Neuronal stem cell (in vitro differentiated cells): ENCODE measurements around the gene C1RL.

Source experiments
- DNase-seq: peaks from one replicate; pipeline ENCODE4 v3.0.0-alpha.2; 2013; ENCODE audit warnings: low spot score
- H2AFZ ChIP-seq: one replicate; pipeline ENCODE4 v1.6.1; 2013; ENCODE audit warnings: mild to moderate bottlenecking, low read length, inconsistent platforms
- H2AK5ac ChIP-seq: 2 replicates; pipeline ENCODE4 v1.6.1; 2013; ENCODE audit warnings: low read depth, mild to moderate bottlenecking, inconsistent platforms, low read length, moderate library complexity, mixed read lengths
- H2BK120ac ChIP-seq: 2 replicates; pipeline ENCODE4 v1.6.1; 2013; ENCODE audit warnings: low read depth, mild to moderate bottlenecking, inconsistent platforms, low read length, moderate library complexity, mixed read lengths
- H2BK12ac ChIP-seq: one replicate; pipeline ENCODE4 v1.6.1; 2013; ENCODE audit warnings: low read length, inconsistent platforms
- H2BK15ac ChIP-seq: 2 replicates; pipeline ENCODE4 v1.6.1; 2013; ENCODE audit warnings: mild to moderate bottlenecking, low read length, inconsistent platforms, mixed read lengths
- H2BK5ac ChIP-seq: one replicate; pipeline ENCODE4 v1.6.1; 2013; ENCODE audit warnings: inconsistent platforms, mild to moderate bottlenecking, low read length, moderate library complexity
- H3K14ac ChIP-seq: one replicate; pipeline ENCODE4 v1.6.1; 2013; ENCODE audit warnings: low read length, inconsistent platforms
- H3K18ac ChIP-seq: 2 replicates; pipeline ENCODE4 v1.6.1; 2013; ENCODE audit warnings: low read length, inconsistent platforms
- H3K23ac ChIP-seq: 2 replicates; pipeline ENCODE4 v1.6.1; 2013; ENCODE audit warnings: low read depth, mild to moderate bottlenecking, mixed read lengths, low read length, inconsistent platforms; ENCODE audit not compliant: poor library complexity
- H3K27ac ChIP-seq: replicated peaks from 3 replicates; pipeline ENCODE4 v1.5.1; 2013; ENCODE audit warnings: low read length, inconsistent platforms
- H3K27me3 ChIP-seq, 3 experiments: 2 replicates each; pipeline ENCODE4 v1.6.1; 2013; ENCODE audit warnings: low read length in 3 of 3, mild to moderate bottlenecking in 2 of 3, inconsistent platforms in 1 of 3, low read depth in 1 of 3, mixed read lengths in 1 of 3, moderate library complexity in 1 of 3; ENCODE audit not compliant: control insufficient read depth in 3 of 3, insufficient read depth in 3 of 3
- H3K36me3 ChIP-seq, 2 donors: replicated peaks in 1 of 2; 2 replicates each; pipeline ENCODE4 v1.6.1; 2013; ENCODE audit warnings: low read length in 2 of 2; ENCODE audit not compliant: control insufficient read depth in 2 of 2, insufficient read depth in 2 of 2
- H3K4ac ChIP-seq: 2 replicates; pipeline ENCODE4 v1.6.1; 2013; ENCODE audit warnings: inconsistent platforms, mild to moderate bottlenecking, low read length, moderate library complexity
- H3K4me1 ChIP-seq, 2 donors: 1 replicate in 1 of 2; 2 replicates in 1 of 2; pipeline ENCODE4 v1.6.1; 2013; ENCODE audit warnings: low read length in 2 of 2, low read depth in 1 of 2; ENCODE audit not compliant: control insufficient read depth in 2 of 2, insufficient read depth in 1 of 2
- H3K4me2 ChIP-seq: one replicate; pipeline ENCODE4 v1.6.1; 2013; ENCODE audit warnings: mild to moderate bottlenecking, low read length, inconsistent platforms; ENCODE audit not compliant: insufficient read depth, poor library complexity, severe bottlenecking
- H3K4me3 ChIP-seq, 2 donors: 2 replicates each; pipeline ENCODE4 v1.5.1; 2013; ENCODE audit warnings: low read length in 2 of 2, mild to moderate bottlenecking in 2 of 2, inconsistent platforms in 1 of 2, moderate library complexity in 1 of 2
- H3K79me1 ChIP-seq: one replicate; pipeline ENCODE4 v1.6.1; 2013; ENCODE audit warnings: low read depth, mild to moderate bottlenecking, inconsistent platforms, low read length, moderate library complexity
- H3K9ac ChIP-seq: one replicate; pipeline ENCODE4 v1.6.1; 2013; ENCODE audit warnings: mild to moderate bottlenecking, low read depth, low read length, inconsistent platforms; ENCODE audit not compliant: poor library complexity
- H3K9me3 ChIP-seq, 2 donors: replicated peaks in 1 of 2; 2 replicates each; pipeline versions ENCODE3 to v1.6.1; 2013; ENCODE audit warnings: low read length in 2 of 2, mild to moderate bottlenecking in 2 of 2, inconsistent platforms in 1 of 2, low read depth in 1 of 2, mixed read lengths in 1 of 2, moderate library complexity in 1 of 2; ENCODE audit not compliant: control insufficient read depth in 2 of 2, insufficient read depth in 1 of 2
- H4K8ac ChIP-seq: one replicate; pipeline ENCODE4 v1.6.1; 2013; ENCODE audit warnings: low read depth, mild to moderate bottlenecking, inconsistent platforms, low read length, moderate library complexity
- H4K91ac ChIP-seq: one replicate; pipeline ENCODE4 v1.6.1; 2013; ENCODE audit warnings: low read length, low read depth, mild to moderate bottlenecking, inconsistent platforms; ENCODE audit not compliant: poor library complexity
- WGBS, 2 donors: extraction: QIAGEN DNeasy Blood & Tissue Kit; methylation state at CpG; one replicate each; pipeline ENCODE4 v1.1.7; 2013; ENCODE audit warnings: missing lambda C conversion rate in 2 of 2, mixed read lengths in 1 of 2; ENCODE audit not compliant: insufficient read length in 2 of 2, insufficient replicate concordance in 1 of 2; ENCODE audit errors: extremely low coverage in 2 of 2; 5-methylcytosine and 5-hydroxymethylcytosine counted together

C1RL gene

GRCh38 chr12:7091171-7091570 is 17.8 kb downstream of the C1RL start:
- Histone ChIP-seq H2BK5ac (no peak overlapping the region), H2AFZ (peak overlapping the region; percentile 77), H3K14ac (no peak overlapping the region), H3K4me3 (no peak overlapping the region), H3K36me3 (no peaks in the 10 kb centered on the region), H2BK12ac (no peak overlapping the region), H3K79me1 (no peaks in the 10 kb centered on the region), H3K4me1 (peaks cover 6 to 14% of the 10 kb centered on the region in 2 donors), H3K23ac (no peak overlapping the region), H3K27ac (no peak overlapping the region), H3K4ac (no peak overlapping the region), H3K9ac (no peak overlapping the region), H3K9me3 (no peaks in the 10 kb centered on the region), H2BK15ac (peak overlapping the region; percentile 41), H3K27me3 (no peaks in the 10 kb centered on the region), H3K18ac (no peak overlapping the region), H2AK5ac (no peak overlapping the region), H2BK120ac (no peak overlapping the region), H3K4me2 (no peak overlapping the region), H4K8ac (no peak overlapping the region), H4K91ac (no peak overlapping the region)
- no peak for DNase-seq
- WGBS, 2 donors, result no CpG with 5 or more reads among the region's 7 CpGs

GRCh38 chr12:7090222-7090998 is 18.6 kb downstream of the C1RL start:
- H3K79me1 ChIP-seq, result no peaks in the 10 kb centered on the region
- DNase-seq, result no peak
- H2AK5ac ChIP-seq, result no peak overlapping the region
- no peak overlapping the region for H2BK120ac ChIP-seq
- H3K23ac ChIP-seq, result no peak overlapping the region
- H3K27ac ChIP-seq, result no peak overlapping the region
- H3K9me3 ChIP-seq, result peaks cover 0 to under 1% of the 10 kb centered on the region in 2 donors
- H3K27me3 ChIP-seq, result no peaks in the 10 kb centered on the region
- no peak overlapping the region for H3K4me3 ChIP-seq
- no peak overlapping the region for H2BK5ac ChIP-seq
- H4K91ac ChIP-seq, result no peak overlapping the region
- H3K18ac ChIP-seq, result no peak overlapping the region
- peaks cover 6 to 14% of the 10 kb centered on the region in 2 donors for H3K4me1 ChIP-seq
- no peak overlapping the region for H3K4ac ChIP-seq
- H2BK15ac ChIP-seq, result no peak overlapping the region
- no peak overlapping the region for H3K14ac ChIP-seq
- no peak overlapping the region for H3K4me2 ChIP-seq
- no peak overlapping the region for H3K9ac ChIP-seq
- peak overlapping the region; percentile 77 for H2AFZ ChIP-seq
- no peaks in the 10 kb centered on the region for H3K36me3 ChIP-seq
- WGBS, 2 donors, result no CpG with 5 or more reads among the region's 16 CpGs
- no peak overlapping the region for H2BK12ac ChIP-seq
- H4K8ac ChIP-seq, result no peak overlapping the region

- WGBS, 2 donors, result no CpG with 5 or more reads among the region's 11 CpGs
- Histone ChIP-seq H4K91ac (no peak overlapping the region), H3K27ac (no peak overlapping the region), H3K4me3 (no peak overlapping the region), H2BK5ac (no peak overlapping the region), H3K4ac (no peak overlapping the region), H3K14ac (no peak overlapping the region), H2BK15ac (no peak overlapping the region), H3K18ac (peak overlapping the region; percentile 12), H3K9ac (no peak overlapping the region), H2AK5ac (peak overlapping the region; percentile 11), H3K4me1 (peaks cover 6 to 14% of the 10 kb centered on the region in 2 donors), H3K4me2 (no peak overlapping the region), H4K8ac (no peak overlapping the region), H3K36me3 (peaks cover 0 to 2% of the 10 kb centered on the region in 2 donors), H3K27me3 (no peaks in the 10 kb centered on the region), H2BK12ac (no peak overlapping the region), H2AFZ (no peak overlapping the region), H3K79me1 (no peaks in the 10 kb centered on the region), H2BK120ac (no peak overlapping the region), H3K9me3 (peaks cover 0 to 1% of the 10 kb centered on the region in 2 donors), H3K23ac (no peak overlapping the region)
- no peak for DNase-seq
These were observed 19.7 kb downstream of the C1RL start for GRCh38 chr12:7089196-7089871.

- Histone ChIP-seq H3K27ac (no peak overlapping the region), H3K9ac (no peak overlapping the region), H3K79me1 (no peaks in the 10 kb centered on the region), H2BK15ac (no peak overlapping the region), H4K91ac (no peak overlapping the region), H2BK5ac (no peak overlapping the region), H3K4me3 (peak overlapping the region in 1 of 2 donors; percentile 57), H3K4me2 (no peak overlapping the region), H2AK5ac (no peak overlapping the region), H3K18ac (no peak overlapping the region), H2AFZ (no peak overlapping the region), H3K9me3 (peaks cover 0 to 7% of the 10 kb centered on the region in 2 donors), H3K36me3 (peaks cover 0 to 8% of the 10 kb centered on the region in 2 donors), H3K4me1 (no peaks in the 10 kb centered on the region), H3K27me3 (no peaks in the 10 kb centered on the region), H3K4ac (no peak overlapping the region), H3K14ac (no peak overlapping the region), H2BK12ac (no peak overlapping the region), H2BK120ac (no peak overlapping the region), H3K23ac (no peak overlapping the region), H4K8ac (no peak overlapping the region)
- DNase-seq, result no peak
These were observed 25.9 kb downstream of the C1RL start for GRCh38 chr12:7083125-7083524.
